ENCODE data around the gene CAMK2B.

CAMK2B gene

GRCh38 chr7:44189993-44190872, 135.2 kb downstream of the CAMK2B start:
- H3K27me3 Mint-ChIP-seq: peaks cover 12% of the 10 kb centered on the region
- H3K4me1 Mint-ChIP-seq (ENCODE audit: low read depth): no peaks in the 10 kb centered on the region
- no peaks in the 10 kb centered on the region for H3K36me3 Mint-ChIP-seq (ENCODE audit: low read depth)
- H3K27ac Mint-ChIP-seq: no peak overlapping the region
- no peak overlapping the region for H3K4me3 Mint-ChIP-seq
- intact Hi-C loops (cut with micrococcal nuclease): no loop called here
- H3K9me3 Mint-ChIP-seq: peaks cover 8% of the 10 kb centered on the region

GRCh38 chr7:44189286-44189992, 136.0 kb downstream of the CAMK2B start, which contains the start of gene GCK:
Gene GCK, minus strand, starts transcription at chr7:44189439. Its CDS starts 486 bp downstream, at chr7:44188953.
- Mint-ChIP-seq H3K4me1 (ENCODE audit: low read depth) (peaks cover 5% of the 10 kb centered on the region), H3K27me3 (peaks cover 12% of the 10 kb centered on the region), H3K36me3 (ENCODE audit: low read depth) (no peaks in the 10 kb centered on the region), H3K4me3 (no peak within 1 kb of the TSS), H3K27ac (no peak within 1 kb of the TSS), H3K9me3 (peaks cover 7% of the 10 kb centered on the region)
- intact Hi-C loops (cut with micrococcal nuclease): no loop called here

- H3K36me3 Mint-ChIP-seq (ENCODE audit: low read depth): no peaks in the 10 kb centered on the region
- H3K9me3 Mint-ChIP-seq: no peaks in the 10 kb centered on the region
- no peak overlapping the region for H3K27ac Mint-ChIP-seq
- peaks cover 5% of the 10 kb centered on the region for H3K4me1 Mint-ChIP-seq (ENCODE audit: low read depth)
- intact Hi-C loops (cut with micrococcal nuclease): no loop called here
- peaks cover 12% of the 10 kb centered on the region for H3K27me3 Mint-ChIP-seq
- H3K4me3 Mint-ChIP-seq: no peak overlapping the region
Measured at GRCh38 chr7:44188480-44189225, 136.7 kb downstream of the CAMK2B start.

DNA sequence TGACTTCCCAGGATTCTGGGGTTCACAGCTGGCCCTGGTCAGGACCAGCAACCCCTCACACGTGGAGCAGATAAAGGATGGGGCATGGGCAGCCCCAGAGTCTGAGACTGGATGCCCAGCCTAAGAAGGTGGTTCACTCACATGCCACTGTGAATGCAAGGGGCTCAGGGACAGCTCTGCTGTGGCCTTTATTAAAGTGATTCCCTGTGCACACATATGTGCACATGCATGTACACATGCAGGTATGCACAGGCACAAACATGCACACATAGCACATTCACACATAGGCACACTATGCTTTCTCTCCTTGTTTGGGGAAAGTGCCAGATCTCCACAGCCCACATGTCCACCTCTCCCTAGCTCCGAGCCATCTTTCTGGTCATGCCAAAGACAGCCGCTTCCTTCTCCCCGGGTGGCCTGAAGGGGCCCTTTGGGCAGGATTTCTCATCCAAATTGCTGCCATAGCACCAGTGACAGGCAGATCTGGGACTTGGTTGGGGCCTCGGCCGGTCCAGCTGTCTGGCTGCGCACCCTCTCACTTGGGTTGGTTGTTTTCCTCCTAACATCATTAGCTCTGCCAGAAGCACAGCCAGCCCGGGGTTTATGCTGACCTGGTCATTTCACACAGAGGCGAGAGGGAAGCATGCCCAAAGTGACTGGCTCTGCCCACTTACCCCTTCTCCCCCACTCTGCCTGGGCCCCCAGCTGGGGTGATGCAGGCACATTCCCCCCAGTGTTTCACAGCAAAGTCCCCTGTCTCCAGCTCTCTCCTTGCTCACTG, 137.6 kb downstream of the CAMK2B start:
- Mint-ChIP-seq H3K36me3 (ENCODE audit: low read depth) (no peaks in the 10 kb centered on the region), H3K4me3 (no peak overlapping the region), H3K27ac (no peak overlapping the region), H3K27me3 (peaks cover 10% of the 10 kb centered on the region), H3K9me3 (peaks cover 4% of the 10 kb centered on the region), H3K4me1 (ENCODE audit: low read depth) (peaks cover 5% of the 10 kb centered on the region)
- intact Hi-C loops (cut with micrococcal nuclease): no loop called here

- Mint-ChIP-seq H3K4me3 (no peak overlapping the region), H3K9me3 (peaks cover 8% of the 10 kb centered on the region), H3K36me3 (ENCODE audit: low read depth) (no peaks in the 10 kb centered on the region), H3K4me1 (ENCODE audit: low read depth) (peaks cover 5% of the 10 kb centered on the region), H3K27ac (no peak overlapping the region), H3K27me3 (peaks cover 6% of the 10 kb centered on the region)
- intact Hi-C loops (cut with micrococcal nuclease): no loop called here
Measured at GRCh38 chr7:44186736-44187135, 138.7 kb downstream of the CAMK2B start.

DNA sequence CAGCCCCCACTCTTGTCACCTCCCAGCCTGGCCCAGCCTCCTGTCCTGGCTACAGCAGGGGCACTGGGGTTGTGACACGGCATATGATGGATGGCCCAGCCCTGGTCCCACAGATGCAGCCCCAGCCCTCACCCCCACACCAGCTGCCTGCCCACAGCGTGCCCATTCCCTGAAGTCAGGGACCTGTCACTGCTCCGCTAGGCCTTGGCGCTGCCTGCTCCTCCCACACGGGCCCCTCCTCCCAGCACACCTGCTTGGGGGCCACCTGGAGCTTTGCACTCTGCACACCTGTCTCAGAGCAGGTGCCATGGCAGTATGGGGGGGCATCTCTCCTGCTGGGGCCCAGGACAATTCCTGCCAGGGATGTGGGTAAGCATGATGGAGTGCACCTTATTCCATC, 139.7 kb downstream of the CAMK2B start:
- no peak overlapping the region for H3K27ac Mint-ChIP-seq
- peaks cover 8% of the 10 kb centered on the region for H3K9me3 Mint-ChIP-seq
- peaks cover 5% of the 10 kb centered on the region for H3K27me3 Mint-ChIP-seq
- intact Hi-C loops (cut with micrococcal nuclease): no loop called here
- peaks cover 5% of the 10 kb centered on the region for H3K4me1 Mint-ChIP-seq (ENCODE audit: low read depth)
- no peak overlapping the region for H3K4me3 Mint-ChIP-seq
- no peaks in the 10 kb centered on the region for H3K36me3 Mint-ChIP-seq (ENCODE audit: low read depth)

DNA sequence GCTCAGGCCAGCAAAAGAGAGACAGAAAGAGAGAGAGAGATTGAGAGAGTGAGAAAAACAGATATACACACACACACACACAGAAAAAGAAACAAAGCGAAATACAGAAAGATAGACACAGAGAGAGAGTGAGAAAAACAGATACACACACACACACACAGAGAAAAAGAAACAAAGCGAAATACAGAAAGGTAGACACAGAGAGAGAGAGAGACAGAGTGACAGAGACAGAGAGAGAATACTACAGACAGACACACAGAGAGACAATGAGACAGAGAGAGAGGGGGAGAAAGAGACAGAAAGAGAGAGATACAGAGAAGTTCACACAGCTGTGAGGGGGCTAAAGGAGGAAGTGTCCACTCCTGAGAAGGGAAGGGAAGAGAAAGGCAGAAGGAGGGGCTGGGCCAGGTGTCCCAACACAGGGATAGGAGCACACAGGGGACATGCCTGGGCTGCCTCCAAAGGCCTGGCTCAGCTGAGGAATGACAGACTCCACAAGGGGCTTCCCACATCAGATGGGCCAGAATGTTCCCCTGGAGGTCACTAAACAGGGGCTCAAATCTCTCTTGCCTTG, 140.4 kb downstream of the CAMK2B start:
- Mint-ChIP-seq H3K4me1 (ENCODE audit: low read depth) (peaks cover 5% of the 10 kb centered on the region), H3K4me3 (no peak overlapping the region), H3K9me3 (peaks cover 8% of the 10 kb centered on the region), H3K27me3 (peaks cover 5% of the 10 kb centered on the region), H3K36me3 (ENCODE audit: low read depth) (no peaks in the 10 kb centered on the region), H3K27ac (no peak overlapping the region)
- intact Hi-C loops (cut with micrococcal nuclease): no loop called here

DNA sequence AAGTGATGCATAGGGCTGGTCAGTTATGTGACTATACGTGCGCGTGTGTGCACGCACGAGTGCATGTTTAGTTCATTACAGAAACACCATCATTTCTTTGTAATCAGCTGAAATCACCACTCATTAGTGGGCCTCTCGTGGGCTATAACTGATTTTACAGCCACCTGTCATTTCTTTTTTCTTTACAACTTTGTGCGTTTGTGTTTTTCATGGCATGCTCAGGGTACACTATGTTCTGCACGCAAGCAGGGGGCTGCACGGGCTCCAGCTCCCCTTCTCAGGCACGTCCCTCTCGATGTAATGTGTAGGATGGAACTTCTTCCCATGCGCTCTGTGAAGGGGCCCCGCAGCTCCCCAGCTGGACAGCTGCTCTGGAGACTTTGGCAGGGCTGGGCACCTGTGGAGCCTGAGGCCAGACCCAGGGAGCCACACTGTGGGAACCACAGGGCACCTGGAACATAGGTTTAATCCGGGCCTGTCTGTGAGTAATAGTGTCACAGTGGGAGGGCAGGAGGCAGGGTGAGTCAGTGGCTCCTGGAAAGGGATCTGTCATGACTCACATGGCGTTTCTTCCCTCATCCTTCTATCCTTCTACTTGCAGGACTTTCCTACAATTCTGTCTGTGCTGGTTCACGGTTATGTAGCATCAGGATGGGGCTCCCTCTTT, 141.1 kb downstream of the CAMK2B start:
- H3K9me3 Mint-ChIP-seq: peaks cover 8% of the 10 kb centered on the region
- no peak overlapping the region for H3K4me3 Mint-ChIP-seq
- peaks cover 5% of the 10 kb centered on the region for H3K27me3 Mint-ChIP-seq
- no peaks in the 10 kb centered on the region for H3K36me3 Mint-ChIP-seq (ENCODE audit: low read depth)
- no peak overlapping the region for H3K27ac Mint-ChIP-seq
- intact Hi-C loops (cut with micrococcal nuclease): no loop called here
- H3K4me1 Mint-ChIP-seq (ENCODE audit: low read depth): peaks cover 5% of the 10 kb centered on the region

GRCh38 chr7:44183386-44183785, 142.0 kb downstream of the CAMK2B start:
- Mint-ChIP-seq H3K36me3 (ENCODE audit: low read depth) (no peaks in the 10 kb centered on the region), H3K27ac (no peak overlapping the region), H3K4me3 (no peak overlapping the region), H3K4me1 (ENCODE audit: low read depth) (peaks cover 5% of the 10 kb centered on the region), H3K27me3 (peaks cover 5% of the 10 kb centered on the region), H3K9me3 (peaks cover 8% of the 10 kb centered on the region)
- intact Hi-C loops (cut with micrococcal nuclease): no loop called here

DNA sequence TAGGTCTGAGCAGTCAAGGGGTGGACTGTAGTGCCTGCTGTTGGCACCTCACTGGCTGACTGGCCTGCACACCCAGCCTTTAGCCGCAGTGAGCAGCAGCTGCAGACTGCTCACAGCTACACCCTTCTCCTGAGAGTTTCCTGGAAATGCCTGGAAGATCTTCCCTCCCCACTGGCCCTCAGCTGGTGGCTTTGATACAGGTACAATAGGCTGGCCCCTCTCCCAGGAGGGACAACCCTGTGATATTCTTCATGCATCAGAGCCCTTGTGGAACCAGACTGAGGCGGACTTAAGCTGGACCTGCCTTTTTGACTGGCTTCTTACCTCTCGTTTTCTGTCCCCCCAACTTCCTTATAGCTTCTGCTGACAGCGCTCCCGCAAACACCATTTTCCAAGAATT, 142.6 kb downstream of the CAMK2B start:
- Mint-ChIP-seq H3K27me3 (peaks cover 5% of the 10 kb centered on the region), H3K9me3 (peaks cover 8% of the 10 kb centered on the region), H3K4me3 (no peak overlapping the region), H3K27ac (no peak overlapping the region), H3K36me3 (ENCODE audit: low read depth) (no peaks in the 10 kb centered on the region), H3K4me1 (ENCODE audit: low read depth) (peaks cover 5% of the 10 kb centered on the region)
- intact Hi-C loops (cut with micrococcal nuclease): no loop called here

- peaks cover 8% of the 10 kb centered on the region for H3K9me3 Mint-ChIP-seq
- peaks cover 5% of the 10 kb centered on the region for H3K4me1 Mint-ChIP-seq (ENCODE audit: low read depth)
- peaks cover 9% of the 10 kb centered on the region for H3K27me3 Mint-ChIP-seq
- H3K4me3 Mint-ChIP-seq: no peak overlapping the region
- intact Hi-C loops (cut with micrococcal nuclease): no loop called here
- no peak overlapping the region for H3K27ac Mint-ChIP-seq
- no peaks in the 10 kb centered on the region for H3K36me3 Mint-ChIP-seq (ENCODE audit: low read depth)
Measured at GRCh38 chr7:44180631-44181030, 144.8 kb downstream of the CAMK2B start.

DNA sequence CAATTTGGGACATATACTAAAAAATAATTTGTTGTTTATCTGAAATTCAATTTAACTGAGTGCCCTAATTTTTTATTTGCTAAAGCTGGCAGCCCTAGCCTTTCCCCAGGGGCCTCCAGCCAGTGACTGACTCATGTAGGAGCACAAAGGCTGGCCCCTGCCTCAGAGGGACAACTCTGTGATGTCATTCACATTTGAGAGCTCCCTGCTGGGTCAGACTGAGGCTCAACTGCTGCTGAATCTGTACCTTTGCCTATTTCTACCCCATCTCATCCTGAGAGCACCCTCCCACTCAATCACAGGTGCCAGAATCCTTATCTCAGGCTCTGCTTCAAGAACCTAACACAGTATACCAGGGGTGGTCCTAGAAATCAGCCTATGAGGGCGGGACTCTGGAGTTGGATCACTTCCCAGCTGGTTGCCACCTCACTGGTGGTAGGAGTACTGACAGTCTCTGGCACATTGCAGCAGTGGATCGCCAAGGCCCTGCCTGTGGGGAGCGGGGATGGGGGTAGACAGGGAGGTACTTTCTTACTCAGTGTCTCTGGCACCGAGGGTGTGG, 147.7 kb downstream of the CAMK2B start:
- peaks cover 6% of the 10 kb centered on the region for H3K4me1 Mint-ChIP-seq (ENCODE audit: low read depth)
- H3K36me3 Mint-ChIP-seq (ENCODE audit: low read depth): no peaks in the 10 kb centered on the region
- intact Hi-C loops (cut with micrococcal nuclease): no loop called here
- H3K27me3 Mint-ChIP-seq: peaks cover 8% of the 10 kb centered on the region
- H3K9me3 Mint-ChIP-seq: peaks cover 14% of the 10 kb centered on the region
- no peak overlapping the region for H3K4me3 Mint-ChIP-seq
- no peak overlapping the region for H3K27ac Mint-ChIP-seq

Measured in dendritic cell treated with granulocyte-macrophage colony-stimulating factor and Interleukin-4, amounts not matched to agents 40 ng/mL and 50 ng/mL, for 4 days (primary cell).